Hematopoietic multipotent progenitor cell (in vitro differentiated cells): ENCODE measurements around the gene CRNKL1. TPM values are rescaled to one million over a fixed set of nuclear protein-coding genes. Genes with fewer than 3 reads are reported as not detected.

ENCODE experiments used
- DNase-seq, 3 donors: peaks; one replicate each; pipeline ENCODE4 v3.0.0-alpha.2; 2011 to 2015; ENCODE audit warnings: low read depth in 2 of 3, low spot score in 2 of 3
- total RNA-seq: library from RNA; depleted of rRNA; stranded (reverse); fragments of >200 nt; gene quantifications from one replicate; pipeline ENCODE4 v1.2.3, GENCODE V29; 2012

The CRNKL1 gene
- total RNA-seq, 1 donor = 10.2 TPM

DNA sequence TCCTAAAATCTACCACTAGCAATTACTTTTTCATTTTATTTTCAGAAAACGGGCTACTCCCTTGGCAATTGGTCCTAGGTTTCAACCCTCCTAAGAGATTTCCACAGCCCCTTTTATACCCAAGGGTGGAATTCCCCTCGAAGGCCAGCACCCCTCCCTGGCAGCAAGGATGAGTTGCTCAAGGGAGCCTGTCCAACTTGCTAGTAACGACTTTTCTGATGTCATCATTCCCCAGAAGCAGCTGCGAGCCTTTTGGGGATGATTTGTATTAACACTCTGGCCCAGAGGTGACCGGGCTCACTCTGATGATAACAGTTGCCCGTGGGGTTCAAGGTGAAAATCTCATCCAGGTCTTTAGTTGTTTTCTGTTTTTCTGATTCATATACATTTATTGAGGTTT is 65.8 kb downstream of the CRNKL1 start:
- DNase-seq = no peak

Other genes starting within 250 kb of the CRNKL1 start
- gene NAA20, start 35.1 kb downstream of the CRNKL1 start, total RNA-seq = 27.5 TPM
- not detected for gene CFAP61, start 66 bp upstream of the CRNKL1 start, total RNA-seq